Lower lobe of right lung (tissue), 2 donors: Measurements from ENCODE around the gene DCLK2. TPM values are rescaled to one million over a fixed set of nuclear protein-coding genes. Genes with fewer than 3 reads are reported as not detected.

Experiments
- ATAC-seq, 2 donors: fragments of 200-7000 bp; cut with Tn5 transposase; one replicate each; pipeline ENCODE4 v1.9.1; 2020 to 2022; ENCODE audit warnings: mild to moderate bottlenecking in 2 of 2, moderate library complexity in 2 of 2
- DNase-seq: peaks from one replicate; pipeline ENCODE4 v3.0.0-alpha.2; 2020
- H3K27ac ChIP-seq: fragments of 200-600 bp; one replicate; pipeline ENCODE4 v1.8.0; 2022
- H3K27me3 ChIP-seq: fragments of 200-600 bp; one replicate; pipeline ENCODE4 v1.8.0; 2022; ENCODE audit warnings: low read depth
- H3K36me3 ChIP-seq: fragments of 200-600 bp; one replicate; pipeline ENCODE4 v1.8.0; 2022; ENCODE audit warnings: mild to moderate bottlenecking
- H3K4me1 ChIP-seq: fragments of 200-600 bp; one replicate; pipeline ENCODE4 v1.8.0; 2022
- H3K4me3 ChIP-seq: fragments of 200-600 bp; one replicate; pipeline ENCODE4 v1.8.0; 2022; ENCODE audit warnings: mild to moderate bottlenecking
- H3K9me3 ChIP-seq: fragments of 200-600 bp; one replicate; pipeline ENCODE4 v1.8.0; 2022
- intact Hi-C: fragments of 100-400 bp; cut with DNase I; formaldehyde crosslinking; loops from one replicate; pipeline ENCODE4 v1.11.0; 2022
- total RNA-seq: library from RNA; stranded (reverse); fragmentation: NEBNext Ultra II Directional; extraction: Animal tissue kit (Norgen Biotek cat#: 25700); gene quantifications from one replicate; pipeline ENCODE4 v1.2.1, GENCODE V29; 2021
- TF ChIP-seq, protein P1 (sequence below): fragments of 200-600 bp; IDR thresholded peaks from one replicate; pipeline ENCODE4 v1.8.0; 2022; ENCODE audit warnings: antibody characterized with exemption, mild to moderate bottlenecking
- donor health status: DM: no; HTN: yes; CAD: no; lungs with severe emphysema.

Gene DCLK2
- total RNA-seq, 1 donor from 2014 or later: 2.9 TPM

DNA sequence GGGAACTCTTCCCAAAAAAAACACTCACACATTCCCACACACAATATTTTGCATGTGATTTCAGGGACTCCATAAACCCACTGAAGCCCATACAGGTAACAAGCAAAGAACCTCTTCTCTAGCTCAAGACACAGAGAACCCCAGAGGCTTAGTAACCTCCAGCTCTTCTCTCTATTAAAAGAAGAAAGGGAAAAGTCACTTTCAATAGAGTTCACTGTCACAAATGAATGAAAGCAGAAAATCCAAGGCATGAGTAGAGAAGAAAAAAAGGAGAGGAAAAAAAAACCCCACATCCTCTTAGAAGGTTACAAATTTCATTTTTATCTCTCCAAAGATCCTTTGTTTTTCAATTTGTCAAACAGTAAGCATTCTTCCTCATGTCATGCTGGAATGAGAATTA is 30.7 kb upstream of the DCLK2 start:
- DNase-seq: no peak
- TF ChIP-seq, protein P1, sequence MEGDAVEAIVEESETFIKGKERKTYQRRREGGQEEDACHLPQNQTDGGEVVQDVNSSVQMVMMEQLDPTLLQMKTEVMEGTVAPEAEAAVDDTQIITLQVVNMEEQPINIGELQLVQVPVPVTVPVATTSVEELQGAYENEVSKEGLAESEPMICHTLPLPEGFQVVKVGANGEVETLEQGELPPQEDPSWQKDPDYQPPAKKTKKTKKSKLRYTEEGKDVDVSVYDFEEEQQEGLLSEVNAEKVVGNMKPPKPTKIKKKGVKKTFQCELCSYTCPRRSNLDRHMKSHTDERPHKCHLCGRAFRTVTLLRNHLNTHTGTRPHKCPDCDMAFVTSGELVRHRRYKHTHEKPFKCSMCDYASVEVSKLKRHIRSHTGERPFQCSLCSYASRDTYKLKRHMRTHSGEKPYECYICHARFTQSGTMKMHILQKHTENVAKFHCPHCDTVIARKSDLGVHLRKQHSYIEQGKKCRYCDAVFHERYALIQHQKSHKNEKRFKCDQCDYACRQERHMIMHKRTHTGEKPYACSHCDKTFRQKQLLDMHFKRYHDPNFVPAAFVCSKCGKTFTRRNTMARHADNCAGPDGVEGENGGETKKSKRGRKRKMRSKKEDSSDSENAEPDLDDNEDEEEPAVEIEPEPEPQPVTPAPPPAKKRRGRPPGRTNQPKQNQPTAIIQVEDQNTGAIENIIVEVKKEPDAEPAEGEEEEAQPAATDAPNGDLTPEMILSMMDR: no peak
- Histone ChIP-seq H3K27me3 (no peaks in the 10 kb centered on the region), H3K4me1 (no peaks in the 10 kb centered on the region), H3K4me3 (no peak overlapping the region), H3K36me3 (no peaks in the 10 kb centered on the region), H3K9me3 (no peaks in the 10 kb centered on the region), H3K27ac (no peak overlapping the region)
- intact Hi-C loops: no loop called here
- no peak for ATAC-seq

DNA sequence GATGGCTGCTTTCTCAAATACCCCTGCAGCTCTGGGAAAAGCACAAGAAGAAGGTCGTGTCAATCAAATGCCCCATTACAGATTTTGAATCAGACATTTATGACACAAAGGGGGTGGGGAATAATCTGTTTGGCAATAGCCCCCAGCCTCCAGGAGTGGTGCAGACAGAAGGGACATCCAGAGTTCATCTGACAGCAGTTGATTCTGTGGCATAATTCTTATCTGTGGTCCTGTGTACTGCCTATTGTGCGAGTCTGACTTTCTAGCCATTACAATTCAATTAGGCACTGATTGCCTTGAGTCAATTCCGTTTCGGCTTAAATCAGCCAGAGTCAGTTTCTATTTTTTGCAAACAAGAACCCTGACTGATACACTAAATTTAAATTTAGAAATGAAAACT is 28.6 kb upstream of the DCLK2 start:
- TF ChIP-seq, protein P1: no peak
- Histone ChIP-seq H3K9me3 (no peaks in the 10 kb centered on the region), H3K4me1 (no peaks in the 10 kb centered on the region), H3K36me3 (no peaks in the 10 kb centered on the region), H3K27me3 (no peaks in the 10 kb centered on the region), H3K4me3 (no peak overlapping the region), H3K27ac (no peak overlapping the region)
- intact Hi-C loops: no loop called here
- DNase-seq (no peak), ATAC-seq (no peak)

DNA sequence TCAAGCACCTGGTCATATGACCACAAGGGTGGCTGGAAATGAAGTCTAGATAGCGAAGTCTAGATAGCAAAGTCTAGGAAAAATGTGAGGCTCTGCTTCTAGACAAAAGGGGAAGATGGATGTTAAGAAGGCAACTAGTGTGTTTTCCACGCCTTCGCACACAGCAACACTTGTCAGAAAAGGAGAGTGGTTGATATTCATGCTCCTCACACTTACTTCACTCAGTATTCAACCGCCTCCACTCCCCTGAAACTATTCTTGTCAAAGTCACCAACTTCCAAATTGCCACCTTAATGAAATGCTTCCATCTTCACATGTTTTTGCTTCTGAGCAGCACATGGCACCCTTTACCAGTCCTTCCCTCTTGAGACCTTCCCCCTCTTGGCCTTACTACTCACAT is 27.7 kb upstream of the DCLK2 start:
- no peaks in the 10 kb centered on the region for H3K36me3 ChIP-seq
- no peak for DNase-seq
- intact Hi-C loops: no loop called here

DNA sequence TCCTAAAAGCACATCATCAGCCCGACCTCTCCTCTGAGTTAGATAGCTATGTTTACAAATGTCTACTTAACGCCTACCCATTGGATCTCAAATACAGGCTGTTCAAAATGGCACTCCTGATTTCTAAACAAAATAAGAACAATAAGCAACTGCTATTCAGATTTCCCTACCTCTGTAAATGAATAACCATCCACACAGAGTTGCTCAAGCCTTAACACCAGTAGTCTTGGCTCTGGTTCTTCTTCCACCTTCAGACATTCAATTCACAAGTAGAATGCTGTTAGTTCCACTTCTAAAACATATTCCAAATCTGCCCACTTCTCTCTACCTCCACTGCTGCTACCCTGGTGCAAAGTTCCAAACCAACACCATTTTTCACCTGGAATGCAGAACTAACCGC is 27.1 kb upstream of the DCLK2 start:
- Histone ChIP-seq H3K4me3 (no peak overlapping the region), H3K36me3 (no peaks in the 10 kb centered on the region), H3K27me3 (no peaks in the 10 kb centered on the region), H3K9me3 (no peaks in the 10 kb centered on the region), H3K27ac (no peak overlapping the region), H3K4me1 (no peaks in the 10 kb centered on the region)
- ATAC-seq: no peak
- no peak for DNase-seq
- intact Hi-C loops: no loop called here
- TF ChIP-seq, protein P1: no peak

More for the DNA sequence above, 27.7 kb upstream of the DCLK2 start:
- Histone ChIP-seq H3K27me3 (no peaks in the 10 kb centered on the region), H3K9me3 (no peaks in the 10 kb centered on the region), H3K4me3 (no peak overlapping the region), H3K27ac (no peak overlapping the region), H3K4me1 (no peaks in the 10 kb centered on the region)
- TF ChIP-seq, protein P1: no peak
- no peak for ATAC-seq

DNA sequence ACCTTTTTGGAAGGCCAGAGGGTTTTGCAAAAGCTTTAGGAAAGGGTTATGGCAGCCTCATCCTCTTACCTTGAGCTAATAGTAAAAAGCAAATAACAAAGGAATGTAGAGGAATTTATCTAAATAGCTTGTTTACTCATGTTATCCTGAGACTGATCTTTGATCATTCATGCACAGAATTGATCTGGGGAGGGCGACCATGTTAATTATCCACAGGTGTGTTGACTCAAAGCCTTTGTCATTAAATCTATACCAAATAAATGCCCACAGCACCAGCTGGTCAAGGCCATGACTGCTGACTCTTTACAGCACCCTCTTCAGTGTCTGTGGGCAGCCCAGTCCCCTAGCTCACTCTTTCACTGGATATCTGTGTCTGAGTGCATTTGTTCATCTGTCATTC is 22.8 kb upstream of the DCLK2 start:
- TF ChIP-seq, protein P1: no peak
- DNase-seq: no peak
- Histone ChIP-seq H3K4me1 (no peaks in the 10 kb centered on the region), H3K9me3 (no peaks in the 10 kb centered on the region), H3K4me3 (no peak overlapping the region), H3K27ac (no peak overlapping the region), H3K27me3 (no peaks in the 10 kb centered on the region), H3K36me3 (no peaks in the 10 kb centered on the region)
- no peak for ATAC-seq
- intact Hi-C loops: no loop called here

DNA sequence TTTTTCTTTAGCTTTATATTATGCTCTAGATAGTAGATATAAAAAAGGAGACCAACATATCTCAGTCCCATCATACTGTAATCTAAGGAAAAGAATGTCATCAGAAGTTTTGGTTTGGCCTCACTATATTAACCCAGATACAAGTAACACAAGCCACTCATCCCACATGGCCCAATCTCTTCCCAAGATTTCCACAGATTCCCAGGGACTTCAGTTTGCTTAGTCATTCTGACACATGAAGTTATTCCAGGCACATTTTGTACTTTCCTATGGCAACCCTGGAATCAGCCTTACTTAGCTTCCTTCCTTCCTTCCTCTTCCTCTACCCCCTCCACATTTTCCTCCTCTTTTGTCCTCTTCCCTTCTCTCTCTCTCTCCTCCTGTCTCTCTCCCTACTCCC is 21.7 kb upstream of the DCLK2 start:
- intact Hi-C loops: no loop called here
- Histone ChIP-seq H3K9me3 (no peaks in the 10 kb centered on the region), H3K4me3 (no peak overlapping the region), H3K27me3 (no peaks in the 10 kb centered on the region), H3K27ac (no peak overlapping the region), H3K36me3 (no peaks in the 10 kb centered on the region), H3K4me1 (no peaks in the 10 kb centered on the region)
- TF ChIP-seq, protein P1: no peak
- DNase-seq: no peak
- ATAC-seq: no peak
